Measurements from ENCODE around the gene PAX5. TPM values are rescaled to one million over a fixed set of nuclear protein-coding genes. Genes with fewer than 3 reads are reported as not detected.

PAX5 gene
- total RNA-seq, 3 donors from 2014 or later (not counting 1 experiment from before 2014, with no cell fraction given) = 1.3 to 2.1 (median 2.0) TPM

DNA sequence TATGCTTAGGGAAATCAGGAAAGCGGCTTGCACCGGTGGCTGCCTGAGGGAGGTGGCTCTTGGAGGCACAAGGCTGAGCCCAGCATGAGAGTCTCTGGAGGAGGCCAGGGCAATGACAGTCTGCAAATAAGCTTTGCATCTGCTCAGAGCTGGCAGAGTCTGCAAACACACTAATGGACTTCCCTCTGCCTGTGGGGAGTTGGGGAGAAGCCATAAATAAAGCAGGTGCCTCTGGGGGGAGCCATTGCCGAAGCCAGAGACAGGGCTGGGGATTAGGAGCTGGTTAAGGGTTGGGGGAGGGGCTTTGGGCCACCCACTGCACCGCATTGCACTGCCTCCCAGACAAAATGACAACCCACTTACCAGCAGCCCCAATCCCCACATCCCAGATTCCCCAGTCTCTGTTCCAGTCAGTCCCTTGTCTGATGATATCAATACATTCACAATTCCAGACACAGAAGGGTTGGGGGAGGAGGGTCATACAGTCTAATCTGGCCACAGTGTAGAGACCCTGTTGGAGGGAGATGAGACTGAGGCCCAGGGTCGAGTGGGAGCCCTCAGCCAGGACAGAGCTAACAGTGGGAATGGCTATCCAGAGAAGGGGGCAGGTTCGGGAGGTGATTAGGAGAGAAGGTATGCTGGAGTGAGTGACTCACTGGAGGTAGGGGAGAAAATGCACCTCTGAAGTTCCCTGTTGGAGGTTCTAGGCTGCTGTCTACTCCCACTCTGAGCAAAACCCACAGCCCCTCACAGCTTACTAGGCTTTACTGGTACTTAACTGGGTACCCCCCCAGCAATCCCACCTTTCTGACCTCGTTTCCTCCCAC is 53.7 kb downstream of the PAX5 start:
- no peaks in the 10 kb centered on the region for H3K9me3 ChIP-seq (ENCODE audit: control insufficient read depth, insufficient read depth, low read length)
- H3K36me3 ChIP-seq (ENCODE audit: control insufficient read depth, insufficient read depth, low read length) = no peaks in the 10 kb centered on the region
- H3K27me3 ChIP-seq (ENCODE audit: control insufficient read depth, insufficient read depth, low read length) = peaks cover 2% of the 10 kb centered on the region
- ATAC-seq (peak in 1 of 3 donors; percentile 16), DNase-seq (no peak)
- Mint-ChIP-seq H3K4me3 (no peak overlapping the region), H3K27ac (no peak overlapping the region), H3K4me1 (peaks cover 0 to under 1% of the 10 kb centered on the region in 2 donors), H3K27me3 (ENCODE audit: low read depth in 2 of 2) (peaks cover 39 to 47% of the 10 kb centered on the region in 2 donors), H3K36me3 (no peaks in the 10 kb centered on the region), H3K9me3 (no peaks in the 10 kb centered on the region)
- H3K4me1 ChIP-seq (ENCODE audit: control insufficient read depth, insufficient read depth, low read length) = peaks cover under 1% of the 10 kb centered on the region
- TF ChIP-seq, protein P1, sequence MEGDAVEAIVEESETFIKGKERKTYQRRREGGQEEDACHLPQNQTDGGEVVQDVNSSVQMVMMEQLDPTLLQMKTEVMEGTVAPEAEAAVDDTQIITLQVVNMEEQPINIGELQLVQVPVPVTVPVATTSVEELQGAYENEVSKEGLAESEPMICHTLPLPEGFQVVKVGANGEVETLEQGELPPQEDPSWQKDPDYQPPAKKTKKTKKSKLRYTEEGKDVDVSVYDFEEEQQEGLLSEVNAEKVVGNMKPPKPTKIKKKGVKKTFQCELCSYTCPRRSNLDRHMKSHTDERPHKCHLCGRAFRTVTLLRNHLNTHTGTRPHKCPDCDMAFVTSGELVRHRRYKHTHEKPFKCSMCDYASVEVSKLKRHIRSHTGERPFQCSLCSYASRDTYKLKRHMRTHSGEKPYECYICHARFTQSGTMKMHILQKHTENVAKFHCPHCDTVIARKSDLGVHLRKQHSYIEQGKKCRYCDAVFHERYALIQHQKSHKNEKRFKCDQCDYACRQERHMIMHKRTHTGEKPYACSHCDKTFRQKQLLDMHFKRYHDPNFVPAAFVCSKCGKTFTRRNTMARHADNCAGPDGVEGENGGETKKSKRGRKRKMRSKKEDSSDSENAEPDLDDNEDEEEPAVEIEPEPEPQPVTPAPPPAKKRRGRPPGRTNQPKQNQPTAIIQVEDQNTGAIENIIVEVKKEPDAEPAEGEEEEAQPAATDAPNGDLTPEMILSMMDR (IDR thresholded peaks at IDR 0.05) = no peak
- 72% methylated on average over 5 of the region's 7 CpGs for WGBS (ENCODE audit: insufficient coverage)
- H3K4me3 ChIP-seq (ENCODE audit: low read length) = no peak overlapping the region
- H3K27ac ChIP-seq (ENCODE audit: low read length) = no peak overlapping the region
- intact Hi-C loops (cut with micrococcal nuclease) = no loop called here

DNA sequence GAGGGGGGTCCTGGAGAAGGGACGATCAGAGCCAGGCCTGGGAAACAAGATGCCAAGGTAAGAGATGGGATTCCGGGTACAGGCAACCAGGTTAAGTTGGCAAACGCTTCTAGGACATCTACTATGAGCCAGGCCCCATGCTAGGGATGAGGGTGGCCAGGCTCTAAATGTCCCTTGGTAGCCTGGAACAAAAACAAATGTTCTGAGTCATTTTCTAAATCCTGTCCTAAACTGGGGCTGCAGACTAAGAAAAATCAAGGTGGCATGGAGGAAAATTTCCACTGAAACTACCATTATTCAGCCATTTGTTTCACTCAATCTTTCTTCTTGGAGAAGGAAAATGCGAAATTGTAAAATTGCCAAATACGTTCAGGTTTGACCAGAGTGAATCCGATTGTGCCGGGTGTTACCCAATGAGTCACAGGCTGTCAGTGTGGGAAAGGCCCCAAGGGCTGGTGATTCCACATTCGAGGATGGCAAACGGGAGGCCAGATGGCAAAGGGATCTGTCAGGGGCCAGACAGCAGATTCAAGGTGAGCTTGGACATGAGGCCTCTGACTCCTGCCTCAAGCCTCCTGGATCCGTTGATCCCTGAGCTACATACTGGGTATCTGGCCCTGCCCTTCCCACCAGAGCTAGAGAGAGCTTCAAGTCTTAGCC is 57.6 kb downstream of the PAX5 start:
- Mint-ChIP-seq H3K27me3 (ENCODE audit: low read depth in 2 of 2) (peaks cover 21 to 28% of the 10 kb centered on the region in 2 donors), H3K4me3 (no peak overlapping the region), H3K9me3 (no peaks in the 10 kb centered on the region), H3K4me1 (no peaks in the 10 kb centered on the region), H3K27ac (no peak overlapping the region), H3K36me3 (no peaks in the 10 kb centered on the region)
- Histone ChIP-seq H3K4me1 (ENCODE audit: control insufficient read depth, insufficient read depth, low read length) (no peaks in the 10 kb centered on the region), H3K9me3 (ENCODE audit: control insufficient read depth, insufficient read depth, low read length) (no peaks in the 10 kb centered on the region), H3K27ac (ENCODE audit: low read length) (no peak overlapping the region), H3K36me3 (ENCODE audit: control insufficient read depth, insufficient read depth, low read length) (no peaks in the 10 kb centered on the region), H3K4me3 (ENCODE audit: low read length) (no peak overlapping the region), H3K27me3 (ENCODE audit: control insufficient read depth, insufficient read depth, low read length) (no peaks in the 10 kb centered on the region)
- no peak for ATAC-seq
- intact Hi-C loops (cut with micrococcal nuclease) = no loop called here
- WGBS (ENCODE audit: insufficient coverage) = 91% methylated on average over 10 of the region's 10 CpGs
- TF ChIP-seq, protein P1 (IDR thresholded peaks at IDR 0.05) = no peak
- DNase-seq = no peak

DNA sequence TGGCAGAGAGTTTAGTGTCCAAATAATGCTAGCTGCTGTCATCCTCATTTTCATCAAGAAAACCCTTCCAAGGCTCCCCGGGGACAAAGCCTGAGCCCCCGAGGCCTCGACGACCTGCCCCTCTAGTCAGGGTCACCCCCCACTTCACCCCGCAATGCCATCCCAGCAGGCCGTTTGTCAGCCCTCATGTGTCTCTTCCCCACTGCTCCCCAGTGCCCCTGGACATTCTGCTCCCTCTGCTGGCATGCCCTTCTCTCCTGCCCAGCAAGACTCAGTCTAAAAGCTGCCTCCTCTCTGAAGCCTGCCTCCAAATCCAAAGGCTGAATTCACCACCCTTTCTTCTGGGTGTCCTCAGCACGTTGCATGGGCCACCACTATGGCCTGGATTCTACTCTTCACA is 59.3 kb downstream of the PAX5 start:
- no peaks in the 10 kb centered on the region for H3K4me1 ChIP-seq (ENCODE audit: control insufficient read depth, insufficient read depth, low read length)
- Mint-ChIP-seq H3K36me3 (no peaks in the 10 kb centered on the region), H3K27ac (no peak overlapping the region), H3K4me1 (no peaks in the 10 kb centered on the region), H3K4me3 (no peak overlapping the region), H3K9me3 (no peaks in the 10 kb centered on the region), H3K27me3 (ENCODE audit: low read depth in 2 of 2) (peaks cover 18 to 28% of the 10 kb centered on the region in 2 donors)
- no peaks in the 10 kb centered on the region for H3K27me3 ChIP-seq (ENCODE audit: control insufficient read depth, insufficient read depth, low read length)
- H3K27ac ChIP-seq (ENCODE audit: low read length) = no peak overlapping the region
- no peaks in the 10 kb centered on the region for H3K9me3 ChIP-seq (ENCODE audit: control insufficient read depth, insufficient read depth, low read length)
- no peak overlapping the region for H3K4me3 ChIP-seq (ENCODE audit: low read length)
- no peaks in the 10 kb centered on the region for H3K36me3 ChIP-seq (ENCODE audit: control insufficient read depth, insufficient read depth, low read length)
- DNase-seq = no peak
- intact Hi-C loops (cut with micrococcal nuclease) = no loop called here
- TF ChIP-seq, protein P1 (IDR thresholded peaks at IDR 0.05) = no peak
- WGBS (ENCODE audit: insufficient coverage) = 69% methylated on average over 7 of the region's 7 CpGs
- ATAC-seq = no peak

All from natural killer cell (primary cell).